Choroid plexus epithelial cell (primary cell): ENCODE data around the gene CLCF1.
"Not testable (repeated sequence)": the region's sequence is repeated elsewhere in the genome, so short reads cannot be mapped to it uniquely, and the experiment has no call there.

Experiments used
- DNase-seq: peaks from one replicate; pipeline ENCODE4 v3.0.0-alpha.2; 2010; ENCODE audit warnings: low read depth
- H3K4me3 ChIP-seq: 2 replicates; pipeline ENCODE4 v1.5.1; 2011; ENCODE audit warnings: low read depth, mild to moderate bottlenecking, control low read depth, low read length, moderate library complexity
- TF ChIP-seq, protein P1 (sequence below): conservative IDR thresholded peaks from 2 replicates; pipeline ENCODE4 v1.5.1; 2011; ENCODE audit warnings: low read depth, mild to moderate bottlenecking, control low read depth, inconsistent platforms, low read length, moderate library complexity

The CLCF1 gene

GRCh38 chr11:67407688-67408163 is 34.3 kb upstream of the CLCF1 start:
- TF ChIP-seq, protein P1, sequence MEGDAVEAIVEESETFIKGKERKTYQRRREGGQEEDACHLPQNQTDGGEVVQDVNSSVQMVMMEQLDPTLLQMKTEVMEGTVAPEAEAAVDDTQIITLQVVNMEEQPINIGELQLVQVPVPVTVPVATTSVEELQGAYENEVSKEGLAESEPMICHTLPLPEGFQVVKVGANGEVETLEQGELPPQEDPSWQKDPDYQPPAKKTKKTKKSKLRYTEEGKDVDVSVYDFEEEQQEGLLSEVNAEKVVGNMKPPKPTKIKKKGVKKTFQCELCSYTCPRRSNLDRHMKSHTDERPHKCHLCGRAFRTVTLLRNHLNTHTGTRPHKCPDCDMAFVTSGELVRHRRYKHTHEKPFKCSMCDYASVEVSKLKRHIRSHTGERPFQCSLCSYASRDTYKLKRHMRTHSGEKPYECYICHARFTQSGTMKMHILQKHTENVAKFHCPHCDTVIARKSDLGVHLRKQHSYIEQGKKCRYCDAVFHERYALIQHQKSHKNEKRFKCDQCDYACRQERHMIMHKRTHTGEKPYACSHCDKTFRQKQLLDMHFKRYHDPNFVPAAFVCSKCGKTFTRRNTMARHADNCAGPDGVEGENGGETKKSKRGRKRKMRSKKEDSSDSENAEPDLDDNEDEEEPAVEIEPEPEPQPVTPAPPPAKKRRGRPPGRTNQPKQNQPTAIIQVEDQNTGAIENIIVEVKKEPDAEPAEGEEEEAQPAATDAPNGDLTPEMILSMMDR: no peak
- no peak for DNase-seq
- no peak overlapping the region for H3K4me3 ChIP-seq

GRCh38 chr11:67406969-67407687 is 33.7 kb upstream of the CLCF1 start:
- TF ChIP-seq, protein P1: no peak
- DNase-seq: no peak
- H3K4me3 ChIP-seq: no peak overlapping the region

GRCh38 chr11:67406420-67406968 is 33.1 kb upstream of the CLCF1 start:
- H3K4me3 ChIP-seq: no peak overlapping the region
- DNase-seq: no peak

GRCh38 chr11:67405688-67406339 is 32.4 kb upstream of the CLCF1 start:
- TF ChIP-seq, protein P1: no peak
- DNase-seq: no peak
- no peak overlapping the region for H3K4me3 ChIP-seq

More at GRCh38 chr11:67406420-67406968, 33.1 kb upstream of the CLCF1 start:
- TF ChIP-seq, protein P1: no peak

DNA sequence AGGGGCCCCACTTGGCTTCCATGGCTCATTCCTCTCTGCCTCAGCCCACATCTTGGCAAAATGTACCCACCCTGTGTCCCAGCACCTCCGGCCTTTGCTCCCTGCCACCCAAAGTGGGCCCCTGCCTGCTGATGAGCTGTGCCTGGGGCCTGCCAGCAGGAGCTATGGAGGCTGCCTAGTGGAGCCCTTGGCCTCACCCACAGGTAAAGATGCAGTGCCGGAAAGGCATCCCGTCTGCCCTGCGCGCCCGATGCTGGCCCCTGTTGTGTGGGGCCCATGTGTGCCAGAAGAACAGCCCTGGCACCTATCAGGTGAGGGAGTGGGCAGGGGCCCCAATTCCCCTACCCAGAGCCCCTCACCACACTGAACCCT is 31.8 kb upstream of the CLCF1 start:
- DNase-seq: no peak
- TF ChIP-seq, protein P1: no peak
- no peak overlapping the region for H3K4me3 ChIP-seq

GRCh38 chr11:67404515-67405195 is 31.3 kb upstream of the CLCF1 start:
- DNase-seq: no peak
- TF ChIP-seq, protein P1: no peak
- H3K4me3 ChIP-seq: no peak overlapping the region

DNA sequence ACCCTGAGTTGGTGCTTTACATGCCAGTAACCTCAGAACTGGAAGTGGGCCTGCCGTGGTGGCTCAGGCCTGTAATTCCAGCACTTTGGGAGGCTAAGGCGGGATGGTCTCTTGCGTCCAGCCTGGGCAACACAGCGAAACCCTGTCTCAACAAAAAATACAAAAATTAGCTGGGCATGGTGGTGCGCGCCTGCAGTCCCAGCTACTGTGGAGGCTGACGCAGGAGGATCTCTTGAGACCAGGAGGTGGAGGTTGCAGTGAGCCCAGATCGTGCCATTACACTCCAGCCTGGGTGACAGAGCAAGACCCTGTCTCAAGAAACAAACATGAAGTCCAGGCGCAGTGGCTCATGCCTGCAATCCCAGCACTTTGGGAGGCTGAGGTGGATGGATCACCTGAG is 29.7 kb upstream of the CLCF1 start:
- H3K4me3 ChIP-seq, DNase-seq: not testable (repeated sequence)

- peak overlapping the region; percentile 53 for H3K4me3 ChIP-seq
- DNase-seq: not testable (repeated sequence)
Measured at GRCh38 chr11:67402192-67402839, 28.9 kb upstream of the CLCF1 start.
